Gastrocnemius medialis (tissue), 4 donors: ENCODE measurements around the gene IL22.

Experiments used
- CTCF ChIP-seq, 5 experiments: fragments of 450-650 bp in 3 of 5; fragments of 200-600 bp in 2 of 5; sonication (generic) in 2 of 5; IDR thresholded peaks in 4 of 5; conservative IDR thresholded peaks in 1 of 5; 1 replicate in 4 of 5; 2 replicates in 1 of 5; pipeline ENCODE4 v1.5.1; 2016 to 2019; ENCODE audit warnings: antibody characterized with exemption in 5 of 5, mild to moderate bottlenecking in 3 of 5, moderate library complexity in 3 of 5
- POLR2A ChIP-seq, 2 donors: fragments of 450-650 bp; IDR thresholded peaks; one replicate each; pipeline ENCODE4 v1.6.1; 2017; ENCODE audit warnings: antibody characterized with exemption in 2 of 2, mild to moderate bottlenecking in 2 of 2, moderate library complexity in 2 of 2

- TF ChIP-seq CTCF (IDR thresholded peaks at IDR 0.05 in 4 of 5, conservative IDR thresholded peaks at IDR 0.05 in 1 of 5): no peak
- TF ChIP-seq POLR2A (IDR thresholded peaks at IDR 0.05): no peak
Observed at GRCh38 chr12:68269779-68270178, 16.4 kb upstream of the IL22 start.
